Measurements from ENCODE around the gene BABAM2. TPM values are rescaled to one million over a fixed set of nuclear protein-coding genes. Genes with fewer than 3 reads are reported as not detected.
A peak's percentile ranks its signal among the peaks of the same experiment; 100 is the strongest.
"Not testable (repeated sequence)": the region's sequence is repeated elsewhere in the genome, so short reads cannot be mapped to it uniquely, and the experiment has no call there.

BABAM2 gene
- total and polyA plus RNA-seq, 4 donors: 17.2 to 53.8 (median 36.5) TPM

GRCh38 chr2:28367667-28368356 is 477.3 kb downstream of the BABAM2 start:
- no peaks in the 10 kb centered on the region for H3K36me3 ChIP-seq (ENCODE audit: control insufficient read depth in 1 of 2, insufficient read depth in 2 of 2, low read length in 1 of 2)
- DNase-seq (peak in 1 of 2 donors; percentile 18), ATAC-seq (ENCODE audit: low FRiP score) (no peak)
- H3K4me3 ChIP-seq (ENCODE audit: low read length in 2 of 2): no peak overlapping the region
- no peaks in the 10 kb centered on the region for H3K27me3 ChIP-seq (ENCODE audit: control insufficient read depth in 1 of 2, insufficient read depth in 2 of 2, low read length in 1 of 2)
- intact Hi-C loops (cut with DNase I): no loop called here
- 90 to 92% methylated on average over 18 to 19 of the region's 19 CpGs for WGBS, 2 donors
- H3K27ac ChIP-seq (ENCODE audit: low read depth in 1 of 2, low read length in 2 of 2): no peak overlapping the region
- H3K9me3 ChIP-seq (ENCODE audit: control insufficient read depth, low read length): no peaks in the 10 kb centered on the region
- H3K4me1 ChIP-seq (ENCODE audit: control insufficient read depth in 1 of 2, insufficient read depth in 2 of 2, low read length in 2 of 2): no peaks in the 10 kb centered on the region

GRCh38 chr2:28368357-28368798 is 477.8 kb downstream of the BABAM2 start:
- H3K27me3 ChIP-seq (ENCODE audit: control insufficient read depth in 1 of 2, insufficient read depth in 2 of 2, low read length in 1 of 2): no peaks in the 10 kb centered on the region
- H3K27ac ChIP-seq (ENCODE audit: low read depth in 1 of 2, low read length in 2 of 2): no peak overlapping the region
- ATAC-seq (ENCODE audit: low FRiP score): no peak
- WGBS, 2 donors: 92 to 94% methylated on average over 9 of the region's 9 CpGs
- H3K4me1 ChIP-seq (ENCODE audit: control insufficient read depth in 1 of 2, insufficient read depth in 2 of 2, low read length in 2 of 2): no peaks in the 10 kb centered on the region
- peak in 1 of 2 donors; percentile 30 for DNase-seq
- H3K9me3 ChIP-seq (ENCODE audit: control insufficient read depth, low read length): no peaks in the 10 kb centered on the region
- H3K4me3 ChIP-seq (ENCODE audit: low read length in 2 of 2): no peak overlapping the region
- no peaks in the 10 kb centered on the region for H3K36me3 ChIP-seq (ENCODE audit: control insufficient read depth in 1 of 2, insufficient read depth in 2 of 2, low read length in 1 of 2)
- intact Hi-C loops (cut with DNase I): no loop called here

GRCh38 chr2:28369358-28369757 is 478.8 kb downstream of the BABAM2 start:
- ATAC-seq (ENCODE audit: low FRiP score) (no peak), DNase-seq (no peak)
- Histone ChIP-seq H3K27me3 (ENCODE audit: control insufficient read depth in 1 of 2, insufficient read depth in 2 of 2, low read length in 1 of 2) (no peaks in the 10 kb centered on the region), H3K9me3 (ENCODE audit: control insufficient read depth, low read length) (no peaks in the 10 kb centered on the region), H3K27ac (ENCODE audit: low read depth in 1 of 2, low read length in 2 of 2) (no peak overlapping the region), H3K36me3 (ENCODE audit: control insufficient read depth in 1 of 2, insufficient read depth in 2 of 2, low read length in 1 of 2) (no peaks in the 10 kb centered on the region), H3K4me1 (ENCODE audit: control insufficient read depth in 1 of 2, insufficient read depth in 2 of 2, low read length in 2 of 2) (no peaks in the 10 kb centered on the region), H3K4me3 (ENCODE audit: low read length in 2 of 2) (no peak overlapping the region)
- intact Hi-C loops (cut with DNase I): no loop called here
- 71 to 74% methylated on average over 5 of the region's 5 CpGs for WGBS, 2 donors

GRCh38 chr2:28370354-28370753 is 479.8 kb downstream of the BABAM2 start:
- Histone ChIP-seq H3K36me3 (ENCODE audit: control insufficient read depth in 1 of 2, insufficient read depth in 2 of 2, low read length in 1 of 2) (no peaks in the 10 kb centered on the region), H3K4me1 (ENCODE audit: control insufficient read depth in 1 of 2, insufficient read depth in 2 of 2, low read length in 2 of 2) (no peaks in the 10 kb centered on the region), H3K27ac (ENCODE audit: low read depth in 1 of 2, low read length in 2 of 2) (no peak overlapping the region), H3K27me3 (ENCODE audit: control insufficient read depth in 1 of 2, insufficient read depth in 2 of 2, low read length in 1 of 2) (no peaks in the 10 kb centered on the region), H3K9me3 (ENCODE audit: control insufficient read depth, low read length) (no peaks in the 10 kb centered on the region), H3K4me3 (ENCODE audit: low read length in 2 of 2) (no peak overlapping the region)
- 90 to 95% methylated on average over 3 of the region's 3 CpGs for WGBS, 2 donors
- intact Hi-C loops (cut with DNase I): no loop called here
- ATAC-seq (ENCODE audit: low FRiP score) (no peak), DNase-seq (no peak)

GRCh38 chr2:28371728-28372127 is 481.2 kb downstream of the BABAM2 start:
- H3K4me3 ChIP-seq (ENCODE audit: low read length in 2 of 2); DNase-seq; ATAC-seq (ENCODE audit: low FRiP score); intact Hi-C loops (cut with DNase I); H3K4me1 ChIP-seq (ENCODE audit: control insufficient read depth in 1 of 2, insufficient read depth in 2 of 2, low read length in 2 of 2); H3K27ac ChIP-seq (ENCODE audit: low read depth in 1 of 2, low read length in 2 of 2); H3K27me3 ChIP-seq (ENCODE audit: control insufficient read depth in 1 of 2, insufficient read depth in 2 of 2, low read length in 1 of 2); H3K9me3 ChIP-seq (ENCODE audit: control insufficient read depth, low read length); H3K36me3 ChIP-seq (ENCODE audit: control insufficient read depth in 1 of 2, insufficient read depth in 2 of 2, low read length in 1 of 2): not testable (repeated sequence)
- WGBS, 2 donors: 78 to 81% methylated on average over 4 of the region's 4 CpGs

GRCh38 chr2:28373854-28374253 is 483.3 kb downstream of the BABAM2 start:
- no peak for DNase-seq
- 88 to 90% methylated on average over 4 of the region's 4 CpGs for WGBS, 2 donors
- Histone ChIP-seq H3K27ac (ENCODE audit: low read depth in 1 of 2, low read length in 2 of 2) (no peak overlapping the region), H3K27me3 (ENCODE audit: control insufficient read depth in 1 of 2, insufficient read depth in 2 of 2, low read length in 1 of 2) (no peaks in the 10 kb centered on the region), H3K4me1 (ENCODE audit: control insufficient read depth in 1 of 2, insufficient read depth in 2 of 2, low read length in 2 of 2) (no peaks in the 10 kb centered on the region), H3K36me3 (ENCODE audit: control insufficient read depth in 1 of 2, insufficient read depth in 2 of 2, low read length in 1 of 2) (no peaks in the 10 kb centered on the region), H3K4me3 (ENCODE audit: low read length in 2 of 2) (no peak overlapping the region), H3K9me3 (ENCODE audit: control insufficient read depth, low read length) (no peaks in the 10 kb centered on the region)
- intact Hi-C loops (cut with DNase I): no loop called here
- ATAC-seq (ENCODE audit: low FRiP score): no peak

- Histone ChIP-seq H3K9me3 (ENCODE audit: control insufficient read depth, low read length) (no peaks in the 10 kb centered on the region), H3K4me1 (ENCODE audit: control insufficient read depth in 1 of 2, insufficient read depth in 2 of 2, low read length in 2 of 2) (no peaks in the 10 kb centered on the region), H3K27ac (ENCODE audit: low read depth in 1 of 2, low read length in 2 of 2) (no peak overlapping the region), H3K4me3 (ENCODE audit: low read length in 2 of 2) (no peak overlapping the region), H3K36me3 (ENCODE audit: control insufficient read depth in 1 of 2, insufficient read depth in 2 of 2, low read length in 1 of 2) (no peaks in the 10 kb centered on the region), H3K27me3 (ENCODE audit: control insufficient read depth in 1 of 2, insufficient read depth in 2 of 2, low read length in 1 of 2) (no peaks in the 10 kb centered on the region)
- ATAC-seq (ENCODE audit: low FRiP score) (no peak), DNase-seq (no peak)
- intact Hi-C loops (cut with DNase I): no loop called here
- 81 to 86% methylated on average over 5 of the region's 5 CpGs for WGBS, 2 donors
Measured at GRCh38 chr2:28374331-28374730, 483.8 kb downstream of the BABAM2 start.

- intact Hi-C loops (cut with DNase I): no loop called here
- ATAC-seq (ENCODE audit: low FRiP score) (no peak), DNase-seq (no peak)
- H3K9me3 ChIP-seq (ENCODE audit: control insufficient read depth, low read length): no peaks in the 10 kb centered on the region
- H3K27ac ChIP-seq (ENCODE audit: low read depth in 1 of 2, low read length in 2 of 2): no peak overlapping the region
- H3K4me3 ChIP-seq (ENCODE audit: low read length in 2 of 2): no peak overlapping the region
- no peaks in the 10 kb centered on the region for H3K4me1 ChIP-seq (ENCODE audit: control insufficient read depth in 1 of 2, insufficient read depth in 2 of 2, low read length in 2 of 2)
- WGBS, 2 donors: 91 to 92% methylated on average over 3 of the region's 3 CpGs
- no peaks in the 10 kb centered on the region for H3K27me3 ChIP-seq (ENCODE audit: control insufficient read depth in 1 of 2, insufficient read depth in 2 of 2, low read length in 1 of 2)
- H3K36me3 ChIP-seq (ENCODE audit: control insufficient read depth in 1 of 2, insufficient read depth in 2 of 2, low read length in 1 of 2): no peaks in the 10 kb centered on the region
Measured at GRCh38 chr2:28375236-28375635, 484.7 kb downstream of the BABAM2 start.
